GM21447 (cell line): ENCODE results near the gene C17orf100.
A peak's percentile ranks its signal among the peaks of the same experiment; 100 is the strongest.
"Not testable (repeated sequence)": the region's sequence is repeated elsewhere in the genome, so short reads cannot be mapped to it uniquely, and the experiment has no call there.

Experiments
- ATAC-seq: cut with Tn5 transposase; IDR thresholded peaks from one replicate; pipeline ENCODE4 v1.9.1; 2021; ENCODE audit not compliant: unreplicated experiment

Gene C17orf100

DNA sequence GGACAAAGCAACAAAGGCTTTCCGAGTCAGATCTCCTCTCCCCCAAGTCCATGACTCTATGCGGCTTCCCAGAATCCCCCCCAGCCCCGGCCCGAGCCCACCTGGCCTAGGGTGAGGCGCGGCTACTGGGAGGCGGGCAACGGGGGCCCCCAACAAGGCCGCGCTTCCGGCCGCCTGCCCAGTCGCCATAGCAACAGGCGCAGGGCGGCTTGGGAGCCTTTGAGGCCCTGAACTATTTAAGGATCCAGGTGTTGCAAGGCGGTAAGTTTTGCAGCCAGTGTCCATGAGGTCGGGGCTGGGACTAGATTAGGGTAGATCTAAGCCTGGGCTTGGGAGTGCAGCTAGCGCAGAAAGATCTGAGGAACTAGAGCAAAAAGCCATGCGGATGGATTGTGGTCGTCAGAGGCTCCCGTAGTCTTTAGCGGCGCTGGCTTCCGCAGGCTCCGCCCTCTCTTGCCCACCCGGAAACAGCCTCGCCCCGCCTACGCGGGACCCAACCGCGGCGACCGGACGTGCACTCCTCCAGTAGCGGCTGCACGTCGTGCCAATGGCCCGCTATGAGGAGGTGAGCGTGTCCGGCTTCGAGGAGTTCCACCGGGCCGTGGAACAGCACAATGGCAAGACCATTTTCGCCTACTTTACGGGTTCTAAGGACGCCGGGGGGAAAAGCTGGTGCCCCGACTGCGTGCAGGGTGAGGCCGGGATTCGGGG is 10.9 kb upstream of the C17orf100 start, which contains the start of the genes KIAA0753 and TXNDC17:
Gene KIAA0753, minus strand, starts transcription at position 176 of the 711 bp plus-strand sequence. CDS start 5,608 bp downstream, outside the sequence.
Gene TXNDC17, plus strand, starts transcription at position 525 of the 711 bp plus-strand sequence. Its CDS starts 23 bp downstream, at position 548.
- ATAC-seq: peak; percentile 84

DNA sequence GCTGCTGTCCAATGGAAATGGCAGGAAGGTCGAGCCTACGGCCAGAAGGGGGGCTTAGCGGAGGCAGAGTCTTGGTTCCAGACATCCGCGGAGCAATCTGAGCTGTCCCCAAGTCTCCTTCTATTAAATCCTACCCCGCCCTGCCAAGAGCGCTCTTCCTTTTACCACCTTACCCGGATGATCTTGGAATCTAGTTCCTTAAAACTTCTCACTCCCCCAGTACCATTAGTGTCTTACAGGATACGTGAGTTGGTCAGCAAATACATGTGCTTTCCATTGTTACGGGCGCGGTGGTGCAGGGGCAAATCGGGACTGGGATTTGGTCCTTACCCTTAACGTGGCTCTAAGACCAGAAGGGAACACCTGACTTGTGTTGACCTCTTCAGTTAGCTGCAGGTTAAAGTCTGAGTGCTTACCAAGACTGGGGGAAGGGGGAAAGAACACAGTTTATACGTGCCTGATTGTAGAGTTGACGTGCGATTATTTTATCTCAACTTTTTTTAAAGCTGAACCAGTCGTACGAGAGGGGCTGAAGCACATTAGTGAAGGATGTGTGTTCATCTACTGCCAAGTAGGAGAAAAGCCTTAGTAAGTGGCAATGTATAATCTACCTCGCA is 10.2 kb upstream of the C17orf100 start:
- ATAC-seq: peak; percentile 18

DNA sequence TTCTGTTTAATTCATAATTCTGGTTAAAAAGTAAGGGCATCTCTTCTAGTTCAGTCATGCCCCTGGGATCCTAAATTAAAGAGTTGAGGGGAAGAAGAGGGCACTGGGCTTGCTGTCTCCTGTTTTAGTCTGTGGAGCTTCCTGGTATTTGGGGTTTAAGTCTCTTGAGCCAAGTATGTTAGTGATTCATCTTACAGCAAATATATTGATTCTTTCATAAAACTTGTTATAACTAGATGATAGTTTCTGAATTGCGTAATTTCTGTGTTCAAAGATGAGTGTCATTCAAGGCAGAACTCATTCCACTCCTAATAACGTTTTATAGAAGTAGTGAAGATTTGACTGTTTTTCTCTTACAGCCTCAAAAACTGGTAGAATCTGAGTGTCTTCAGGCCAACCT is 9.0 kb upstream of the C17orf100 start:
- ATAC-seq: no peak

DNA sequence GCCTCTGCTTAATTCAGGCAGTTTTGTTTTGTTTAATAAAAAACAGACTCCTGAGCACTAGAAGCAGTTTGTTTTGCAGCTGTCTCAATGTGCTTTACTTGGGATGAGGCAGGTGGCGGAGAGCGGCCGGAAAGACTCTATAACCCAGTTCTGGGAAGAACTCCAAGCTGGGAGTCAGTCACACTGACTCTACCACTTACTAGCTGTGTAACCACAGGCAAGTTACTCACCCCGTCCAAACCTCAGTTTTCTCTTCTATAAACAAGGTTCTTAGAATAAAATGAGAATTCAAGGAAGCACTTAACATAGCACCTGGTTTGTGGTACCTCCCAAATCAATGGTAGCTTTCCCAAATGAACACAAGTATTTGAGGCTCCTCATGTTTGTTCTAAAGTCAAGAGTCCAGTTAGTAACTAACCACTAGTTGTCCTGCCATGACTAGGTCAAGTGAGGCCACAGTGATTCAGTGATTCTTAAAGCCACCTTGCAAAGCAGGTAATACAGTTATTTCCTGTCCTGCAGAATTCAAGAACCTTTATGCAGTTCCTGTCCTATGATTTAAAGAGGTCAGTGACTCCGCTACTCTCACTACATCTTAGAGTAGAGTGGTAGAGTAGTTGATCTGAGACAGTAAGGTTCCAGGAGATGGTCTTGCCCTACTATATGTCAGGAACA is 8.0 kb upstream of the C17orf100 start:
- no peak for ATAC-seq

DNA sequence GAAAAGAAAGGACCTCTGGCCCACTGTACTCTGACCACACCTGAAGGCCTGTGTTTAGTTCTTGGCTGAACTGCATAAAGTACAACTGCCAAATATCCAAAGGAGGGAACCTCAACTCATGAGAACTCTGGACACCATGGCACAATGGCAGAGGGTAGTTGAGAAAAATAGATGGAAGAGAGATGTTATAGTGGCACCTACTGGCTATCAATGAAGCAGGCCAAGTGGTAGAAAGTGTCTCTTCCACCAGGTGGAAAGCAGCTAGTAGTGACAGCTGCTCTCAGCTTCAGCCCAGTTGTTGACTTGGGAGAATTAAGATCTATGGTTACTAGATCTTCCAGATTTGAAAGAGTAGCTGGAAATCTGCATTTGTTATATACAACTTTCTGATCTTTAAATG is 3.4 kb upstream of the C17orf100 start:
- ATAC-seq: no peak

DNA sequence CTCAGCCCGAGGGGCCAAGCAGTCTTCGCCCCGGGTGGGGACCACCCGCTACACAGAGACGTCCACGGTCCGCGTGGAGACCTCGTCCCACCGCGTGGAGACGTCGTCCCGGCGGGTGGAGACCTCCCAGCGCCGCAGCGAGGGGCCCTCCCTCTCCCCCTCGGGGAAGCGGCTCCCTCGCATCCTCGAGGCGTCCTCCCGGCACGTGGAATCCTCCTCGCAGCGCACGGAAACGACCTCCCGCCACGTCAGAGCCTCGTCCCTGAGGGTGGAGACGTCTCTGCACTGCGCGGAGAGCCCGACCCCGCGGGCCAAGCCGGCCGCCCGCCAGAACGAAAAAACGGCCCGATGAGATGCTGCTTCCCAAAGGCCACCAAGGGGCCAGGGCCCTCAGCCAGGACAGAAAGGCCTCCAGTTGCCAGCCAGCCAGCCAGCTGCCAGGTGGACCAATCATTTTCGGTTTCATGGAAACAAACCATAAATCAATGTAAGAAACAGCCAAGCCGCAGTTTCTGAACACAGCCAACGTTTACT is 424 bp downstream of the C17orf100 start:
- peak; percentile 6 for ATAC-seq

DNA sequence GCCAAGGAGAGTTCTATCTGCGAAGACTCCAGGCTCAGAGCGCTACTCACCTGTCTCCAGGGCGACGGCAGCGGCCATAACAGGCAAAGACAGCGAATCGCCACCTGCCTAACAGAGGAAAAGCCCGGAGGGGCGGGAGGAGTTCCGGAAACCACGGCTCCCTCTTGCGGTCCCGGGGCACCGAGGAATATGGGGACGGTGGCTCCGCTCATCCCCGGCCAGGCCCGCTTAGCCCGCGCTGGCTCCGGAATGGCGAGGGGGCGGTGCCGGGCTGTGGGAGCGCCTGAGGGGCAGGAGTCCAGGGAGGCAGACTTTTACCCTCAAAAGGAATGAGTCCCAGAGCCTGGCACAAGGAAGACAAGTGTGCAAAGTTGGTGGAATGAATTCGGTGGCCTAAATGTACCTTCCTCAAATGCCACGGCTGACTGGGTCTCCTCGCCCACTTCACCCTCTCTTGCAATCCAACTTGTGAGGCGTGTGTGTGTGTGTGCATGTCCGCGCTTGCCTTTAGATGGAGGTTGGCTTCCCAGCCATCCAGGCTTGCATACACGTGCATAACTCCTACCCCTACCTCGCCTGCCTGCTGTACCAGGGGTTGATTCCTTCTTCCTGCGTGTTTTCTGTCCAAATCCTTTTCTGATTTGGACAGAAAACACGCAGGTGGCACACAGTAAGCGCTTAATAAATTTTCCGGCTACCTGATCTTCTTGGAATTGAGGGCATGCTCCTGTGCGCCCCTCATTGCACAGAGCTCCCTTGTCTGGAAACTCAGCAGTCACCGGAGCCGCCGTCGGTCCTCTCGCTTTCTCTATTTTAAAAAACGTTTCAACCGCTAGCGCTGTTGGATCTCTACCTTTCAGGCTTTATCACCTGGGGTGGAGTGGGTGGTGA is 3.5 kb downstream of the C17orf100 start:
- ATAC-seq: no peak

DNA sequence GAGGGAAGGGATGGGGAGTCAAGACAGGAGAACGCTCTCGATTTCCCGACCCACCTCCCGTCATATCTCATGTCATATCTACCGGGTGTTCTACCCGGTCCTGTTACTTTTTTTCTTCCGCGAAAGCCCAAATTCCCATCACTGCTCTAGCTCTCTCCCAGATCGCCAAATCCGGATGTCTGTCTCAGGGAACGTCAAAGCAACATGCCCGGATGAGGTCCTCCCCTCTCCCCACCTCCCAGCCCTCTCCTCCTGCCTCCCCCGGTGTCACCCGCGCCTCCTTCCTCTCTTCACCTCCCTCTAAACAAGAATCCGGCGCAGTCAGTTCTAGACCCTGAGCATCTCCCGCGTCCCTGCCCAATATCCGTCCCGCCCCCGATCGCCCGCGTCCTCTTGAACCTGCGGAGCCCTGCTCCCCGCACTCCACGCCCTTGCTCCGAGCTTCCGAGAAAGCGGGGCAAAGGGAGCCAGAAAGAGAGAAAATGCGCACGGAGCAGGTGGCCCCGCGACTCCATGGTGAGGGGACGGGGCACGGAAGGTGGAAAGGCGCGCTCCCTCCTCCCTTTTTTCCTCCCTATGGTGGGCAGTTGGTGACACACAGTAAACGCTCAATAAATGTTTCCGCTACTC is 4.3 kb downstream of the C17orf100 start:
- not testable (repeated sequence) for ATAC-seq

DNA sequence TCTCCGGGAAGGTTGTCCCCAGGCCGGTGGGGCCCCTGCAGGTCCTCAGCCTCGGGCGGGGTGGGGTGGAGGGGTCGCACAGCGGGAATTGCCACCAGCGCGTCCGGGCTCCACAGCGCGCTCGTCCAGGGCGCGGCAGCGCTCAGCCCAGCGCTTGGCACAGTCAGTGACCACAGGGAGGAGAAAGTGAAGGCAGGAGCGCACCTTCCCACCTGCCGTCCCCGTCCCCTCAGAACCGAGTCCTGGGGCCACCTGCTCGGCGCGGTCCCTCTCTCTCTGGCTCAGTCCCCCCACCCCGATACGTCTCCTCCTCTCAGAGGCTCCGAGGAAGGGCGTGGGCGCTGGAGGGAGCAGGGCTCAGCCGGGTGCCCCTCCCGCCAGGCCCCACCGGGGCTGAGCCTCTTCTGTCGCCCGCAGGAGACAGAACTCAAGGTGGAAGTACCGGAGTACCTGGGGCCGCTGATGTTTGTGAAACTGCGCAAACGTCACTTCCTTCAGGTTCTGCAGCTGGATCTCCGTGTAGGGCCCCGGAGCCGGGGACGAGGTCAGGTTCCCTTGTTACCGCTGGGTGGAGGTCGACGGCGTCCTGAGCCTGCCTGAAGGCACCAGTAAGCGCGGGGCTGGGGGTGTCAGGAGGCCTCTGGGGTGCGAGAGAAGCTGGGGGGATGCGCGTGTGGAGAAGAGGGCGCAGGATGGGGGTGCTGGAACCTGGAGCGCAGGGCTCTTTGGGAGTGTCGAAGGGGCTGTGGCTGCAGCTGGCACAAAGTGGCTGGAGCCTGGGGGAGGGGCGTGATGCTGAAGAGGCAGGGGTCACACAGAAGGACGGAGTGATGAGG is 5.5 kb downstream of the C17orf100 start:
- ATAC-seq: peak; percentile 41

DNA sequence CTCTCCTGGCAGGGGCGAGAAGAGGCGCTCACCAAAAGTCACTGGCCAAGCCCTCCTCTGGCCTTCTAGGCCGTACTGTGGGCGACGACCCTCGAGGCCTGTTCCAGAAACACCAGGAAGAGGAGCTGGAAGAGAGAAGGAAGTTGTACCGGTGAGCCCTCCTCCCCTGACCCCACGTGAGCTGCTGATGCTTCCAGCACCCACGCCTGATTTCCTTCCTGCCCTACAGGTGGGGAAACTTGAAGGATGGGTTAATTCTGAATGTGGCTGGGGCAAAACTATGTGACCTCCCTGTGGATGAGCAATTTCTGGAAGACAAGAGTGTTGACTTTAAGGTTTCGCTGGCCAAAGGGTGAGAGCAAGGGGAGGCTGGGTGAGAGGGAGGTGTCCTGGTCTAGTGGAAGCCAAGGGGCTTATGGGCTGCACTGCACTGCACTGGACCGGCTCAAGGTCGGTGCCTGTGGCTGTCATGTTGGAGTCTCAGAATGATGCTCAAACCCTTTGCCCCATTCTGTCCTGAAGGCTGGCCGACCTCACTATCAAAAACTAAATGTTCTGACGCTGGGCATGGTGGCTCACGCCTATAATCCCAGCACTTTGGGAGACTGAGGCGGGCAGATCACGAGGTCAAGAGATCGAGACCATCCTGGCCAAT is 6.2 kb downstream of the C17orf100 start:
- no peak for ATAC-seq

DNA sequence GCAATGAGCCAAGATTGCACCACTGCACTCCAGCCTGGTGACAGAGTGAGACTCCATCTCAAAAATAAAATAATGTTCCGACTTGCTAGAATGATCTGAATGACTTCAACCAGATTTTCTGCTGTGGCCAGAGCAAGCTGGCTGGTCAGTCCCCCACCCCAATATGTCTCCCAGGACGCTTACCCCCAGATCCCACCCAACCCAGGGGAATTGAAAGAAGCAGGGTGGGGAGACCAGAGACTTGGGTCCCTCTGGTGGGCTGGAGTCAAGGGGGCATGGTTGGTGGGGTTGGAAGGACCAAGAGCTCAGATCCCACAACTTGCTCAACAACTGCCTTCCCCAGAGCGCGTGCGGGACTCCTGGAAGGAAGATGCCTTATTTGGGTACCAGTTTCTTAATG is 6.8 kb downstream of the C17orf100 start:
- not testable (repeated sequence) for ATAC-seq

DNA sequence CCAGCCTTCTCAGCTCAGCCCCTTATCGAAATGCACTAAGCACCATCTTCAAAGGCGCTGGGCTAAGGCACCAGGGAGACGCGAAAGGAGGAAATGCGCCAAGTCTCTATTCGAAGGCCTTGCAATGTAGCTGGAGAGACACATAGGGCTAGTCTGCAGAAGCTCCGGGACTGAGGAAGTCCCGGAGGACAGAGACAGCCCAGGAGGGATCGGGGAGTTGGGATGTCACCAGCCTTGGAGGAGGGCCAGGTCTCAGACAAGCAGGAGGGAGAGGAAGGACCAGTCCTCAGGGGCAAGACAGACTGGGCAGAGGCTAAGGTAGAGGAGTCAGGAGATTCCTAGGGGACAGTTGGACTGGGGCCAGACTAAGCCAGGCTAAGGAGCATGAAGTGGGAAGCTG is 8.5 kb downstream of the C17orf100 start:
- ATAC-seq: no peak

DNA sequence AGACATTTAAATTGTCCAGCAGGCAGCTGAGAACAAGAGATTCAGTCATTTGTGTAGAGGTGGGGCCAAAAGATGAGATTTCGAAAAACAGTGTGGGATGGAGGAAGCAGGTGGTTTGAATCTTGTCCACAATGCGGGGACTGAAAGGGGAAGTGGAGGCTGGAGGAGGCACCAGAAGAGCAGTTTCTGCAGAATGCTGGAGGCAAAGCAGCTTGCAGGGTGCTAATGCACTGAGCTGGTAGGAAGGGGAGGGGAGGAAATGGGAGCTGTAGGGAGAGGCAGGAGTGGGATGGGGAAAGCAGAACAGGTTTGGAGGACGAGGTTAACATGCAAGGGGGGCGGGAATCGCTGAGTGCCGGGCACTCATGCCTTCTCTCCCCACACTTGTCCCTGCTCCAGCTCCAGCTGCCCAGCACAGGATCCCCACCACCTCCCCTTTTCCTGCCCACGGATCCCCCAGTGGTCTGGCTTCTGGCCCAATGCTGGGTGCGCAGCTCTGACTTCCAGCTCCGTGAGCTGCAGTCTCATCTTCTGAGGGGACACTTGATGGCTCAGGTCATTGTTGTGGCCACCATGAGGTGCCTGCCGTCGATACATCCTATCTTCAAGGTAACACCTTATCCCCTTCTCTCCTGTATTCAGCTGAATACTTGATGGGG is 9.4 kb downstream of the C17orf100 start:
- peak; percentile 59 for ATAC-seq

DNA sequence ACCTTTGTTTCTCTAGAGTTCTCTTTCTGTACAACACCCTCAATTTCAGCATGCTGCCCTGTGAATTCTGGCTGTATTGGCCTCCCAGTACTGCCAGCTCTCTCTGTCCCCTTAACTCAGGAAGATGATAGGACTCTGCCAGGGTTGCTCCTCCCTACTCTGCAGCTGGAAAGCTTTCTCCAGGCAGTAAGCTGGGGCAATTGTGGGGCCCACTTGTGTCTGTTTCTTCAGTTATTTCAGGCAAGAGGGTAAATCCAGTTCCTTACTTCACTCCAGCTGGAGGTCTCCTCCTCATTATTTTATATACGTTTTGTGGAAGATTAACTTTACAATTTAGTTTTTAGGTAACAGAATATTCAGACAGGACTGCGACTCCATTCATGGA is 9.9 kb downstream of the C17orf100 start:
- ATAC-seq: no peak

DNA sequence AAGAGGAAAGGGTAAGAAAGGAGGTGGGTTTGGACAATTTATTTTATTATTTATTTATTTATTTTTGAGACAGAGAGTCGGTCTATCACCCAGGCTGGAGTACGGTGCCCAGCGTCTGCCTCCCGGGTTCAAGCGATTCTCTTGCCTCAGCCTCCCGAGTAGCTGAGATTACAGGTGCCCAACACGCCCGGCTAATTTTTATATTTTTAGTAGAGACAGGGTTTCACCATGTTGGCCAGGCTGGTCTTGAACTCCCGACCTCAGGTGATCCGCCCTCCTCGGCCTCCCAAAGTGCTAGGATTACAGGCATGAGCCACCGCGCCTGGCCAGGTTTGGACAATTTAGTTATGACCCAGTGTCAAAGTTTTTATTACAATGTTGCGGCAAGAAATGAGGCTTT is 11.6 kb downstream of the C17orf100 start:
- ATAC-seq: not testable (repeated sequence)

DNA sequence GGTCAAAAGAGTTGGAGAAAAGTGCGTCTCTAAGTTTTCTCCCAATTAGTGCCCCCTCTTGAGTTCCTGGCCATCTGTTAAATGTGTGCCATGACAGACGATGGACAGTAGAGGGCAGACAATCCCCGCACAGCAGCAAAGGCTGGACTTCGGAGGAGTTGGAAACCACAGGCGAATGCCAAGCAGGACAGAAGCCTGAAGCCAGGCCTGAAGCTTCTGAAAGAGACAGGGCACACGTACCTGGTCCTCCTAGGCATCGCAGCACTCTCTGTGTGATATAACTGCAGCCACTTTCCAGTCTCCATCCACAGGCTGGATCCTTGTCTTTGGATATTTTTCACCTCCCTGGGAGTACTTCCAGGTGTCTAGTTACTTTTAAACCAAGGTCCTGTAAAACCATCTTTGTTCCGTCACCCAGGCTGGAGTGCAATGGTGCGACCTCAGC is 14.5 kb downstream of the C17orf100 start:
- no peak for ATAC-seq

DNA sequence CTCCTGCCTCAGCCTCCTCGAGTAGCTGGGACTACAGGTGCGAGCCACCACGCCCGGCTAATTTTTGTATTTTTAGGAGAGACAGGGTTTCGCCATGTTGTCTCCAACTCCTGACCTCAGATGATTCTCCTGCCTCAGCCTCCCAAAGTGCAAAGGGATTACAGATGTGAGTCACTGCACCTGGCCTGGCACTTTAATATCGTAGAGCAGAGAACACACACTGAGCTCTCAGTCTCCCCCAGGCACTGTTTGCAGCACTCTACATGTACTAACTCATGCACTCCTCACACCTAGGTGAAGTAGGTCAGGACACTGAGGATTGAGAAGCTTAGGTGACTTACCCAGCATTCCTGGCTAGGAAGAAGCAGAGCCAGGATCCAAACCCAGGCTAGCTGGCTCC is 15.0 kb downstream of the C17orf100 start:
- no peak for ATAC-seq

DNA sequence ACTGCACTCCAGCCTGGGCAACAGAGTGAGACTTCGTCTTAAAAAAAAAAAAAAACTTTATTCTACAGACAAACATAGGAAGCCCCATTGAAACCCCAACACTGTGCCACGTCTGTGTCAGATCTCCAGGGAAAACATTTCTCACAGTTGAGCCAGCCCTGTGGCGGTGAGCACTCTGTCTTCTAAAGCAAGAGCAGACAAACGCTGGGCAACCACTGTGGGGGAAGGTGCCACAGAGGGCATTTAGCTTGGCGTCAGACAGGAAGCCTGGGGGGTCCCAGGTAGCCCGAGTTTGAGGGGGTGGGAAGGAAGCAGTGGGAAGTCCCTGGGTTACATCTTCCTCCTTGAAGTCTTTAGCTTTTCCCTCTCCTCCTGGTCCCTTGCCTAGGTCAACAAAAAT is 16.0 kb downstream of the C17orf100 start:
- ATAC-seq: no peak
